ENCODE data around the gene MRPS22. TPM values are rescaled to one million over a fixed set of nuclear protein-coding genes. Genes with fewer than 3 reads are reported as not detected.

Gene MRPS22
- polyA plus RNA-seq, 3 donors = 19.2 to 43.2 (median 39.0) TPM

- Histone ChIP-seq H4K20me1 (ENCODE audit: insufficient read depth, low read length) (no peaks in the 10 kb centered on the region), H3K4me2 (replicated peaks; ENCODE audit: extremely low read depth, low read length, poor library complexity, severe bottlenecking) (no peak overlapping the region), H3K4me3 (replicated peaks in 1 of 3; ENCODE audit: low read depth in 2 of 3, low read length in 3 of 3) (no peak overlapping the region), H3K27me3 (ENCODE audit: control insufficient read depth in 2 of 2, insufficient read depth in 2 of 2, low read length in 2 of 2) (no peaks in the 10 kb centered on the region), H3K9ac (ENCODE audit: insufficient read depth, low read length, poor library complexity, severe bottlenecking) (no peak overlapping the region), H3K27ac (ENCODE audit: low read depth in 1 of 2, low read length in 2 of 2) (no peak overlapping the region), H3K79me2 (ENCODE audit: insufficient read depth, low read length) (no peaks in the 10 kb centered on the region), H3K36me3 (replicated peaks in 1 of 2; ENCODE audit: control insufficient read depth in 1 of 2, insufficient read depth in 2 of 2, low read length in 2 of 2) (no peaks in the 10 kb centered on the region), H2AFZ (ENCODE audit: insufficient read depth, low read depth, low read length, poor library complexity, severe bottlenecking) (no peak overlapping the region), H3K9me3 (replicated peaks in 1 of 2; ENCODE audit: control insufficient read depth in 1 of 2, insufficient read depth in 1 of 2, low read length in 2 of 2) (no peaks in the 10 kb centered on the region), H3K4me1 (ENCODE audit: control insufficient read depth in 1 of 2, insufficient read depth in 2 of 2, low read length in 2 of 2) (no peaks in the 10 kb centered on the region)
- Mint-ChIP-seq H3K27ac (no peak overlapping the region), H3K27me3 (ENCODE audit: low read depth in 3 of 3) (peaks cover 0 to 5% (median 4%) of the 10 kb centered on the region in 3 donors), H3K4me3 (no peak overlapping the region), H3K9me3 (no peaks in the 10 kb centered on the region), H3K4me1 (no peaks in the 10 kb centered on the region), H3K36me3 (no peaks in the 10 kb centered on the region)
- intact Hi-C loops (cut with micrococcal nuclease) = no loop called here
- no peak for TF ChIP-seq CTCF (IDR thresholded peaks at IDR 0.05)
- no CpG with 5 or more reads among the region's 2 CpGs for WGBS (ENCODE audit: insufficient coverage)
- no peak for DNase-seq
Observed at GRCh38 chr3:139309061-139309591, 34.7 kb upstream of the MRPS22 start.

- H3K36me3 Mint-ChIP-seq = no peaks in the 10 kb centered on the region
- H3K4me3 ChIP-seq (replicated peaks in 1 of 3; ENCODE audit: low read depth in 2 of 3, low read length in 3 of 3) = no peak overlapping the region
- no peaks in the 10 kb centered on the region for H3K79me2 ChIP-seq (ENCODE audit: insufficient read depth, low read length)
- H3K27ac Mint-ChIP-seq = no peak overlapping the region
- H3K4me1 Mint-ChIP-seq = no peaks in the 10 kb centered on the region
- DNase-seq = no peak
- H4K20me1 ChIP-seq (ENCODE audit: insufficient read depth, low read length) = no peaks in the 10 kb centered on the region
- no peak overlapping the region for H3K9ac ChIP-seq (ENCODE audit: insufficient read depth, low read length, poor library complexity, severe bottlenecking)
- no peaks in the 10 kb centered on the region for H3K9me3 Mint-ChIP-seq
- intact Hi-C loops (cut with micrococcal nuclease) = no loop called here
- H3K27me3 Mint-ChIP-seq (ENCODE audit: low read depth in 3 of 3) = peaks cover 0 to 10% (median 4%) of the 10 kb centered on the region in 3 donors
- no peak overlapping the region for H3K27ac ChIP-seq (ENCODE audit: low read depth in 1 of 2, low read length in 2 of 2)
- no peak overlapping the region for H3K4me2 ChIP-seq (replicated peaks; ENCODE audit: extremely low read depth, low read length, poor library complexity, severe bottlenecking)
- 79% methylated on average over 2 of the region's 4 CpGs for WGBS (ENCODE audit: insufficient coverage)
- H2AFZ ChIP-seq (ENCODE audit: insufficient read depth, low read depth, low read length, poor library complexity, severe bottlenecking) = no peak overlapping the region
- H3K9me3 ChIP-seq (replicated peaks in 1 of 2; ENCODE audit: control insufficient read depth in 1 of 2, insufficient read depth in 1 of 2, low read length in 2 of 2) = no peaks in the 10 kb centered on the region
- H3K4me3 Mint-ChIP-seq = no peak overlapping the region
- H3K4me1 ChIP-seq (ENCODE audit: control insufficient read depth in 1 of 2, insufficient read depth in 2 of 2, low read length in 2 of 2) = no peaks in the 10 kb centered on the region
- no peaks in the 10 kb centered on the region for H3K36me3 ChIP-seq (replicated peaks in 1 of 2; ENCODE audit: control insufficient read depth in 1 of 2, insufficient read depth in 2 of 2, low read length in 2 of 2)
- no peak for TF ChIP-seq CTCF (IDR thresholded peaks at IDR 0.05)
- no peaks in the 10 kb centered on the region for H3K27me3 ChIP-seq (ENCODE audit: control insufficient read depth in 2 of 2, insufficient read depth in 2 of 2, low read length in 2 of 2)
Observed at GRCh38 chr3:139309880-139310279, 33.9 kb upstream of the MRPS22 start.

Measured in CD14-positive monocyte (primary cell).